GM19043 (cell line): ENCODE data around the gene LRRIQ3.
"Not testable (repeated sequence)": the region's sequence is repeated elsewhere in the genome, so short reads cannot be mapped to it uniquely, and the experiment has no call there.

Experiments
- ATAC-seq: cut with Tn5 transposase; IDR thresholded peaks from one replicate; pipeline ENCODE4 v1.9.1; 2021; ENCODE audit warnings: low read depth; ENCODE audit not compliant: unreplicated experiment

LRRIQ3 gene

GRCh38 chr1:74197657-74198552 lies at the start of gene LRRIQ3, which contains the start of gene FPGT:
Gene LRRIQ3 (minus strand): TSS chr1:74198176. CDS start chr1:74183684, 14,492 bp downstream.
Gene FPGT (plus strand): TSS chr1:74198242. CDS start chr1:74198279, 37 bp downstream.
- peak; percentile 95 for ATAC-seq

- ATAC-seq: no peak
Measured at GRCh38 chr1:74246315-74246714, 48.3 kb upstream of the LRRIQ3 start.

DNA sequence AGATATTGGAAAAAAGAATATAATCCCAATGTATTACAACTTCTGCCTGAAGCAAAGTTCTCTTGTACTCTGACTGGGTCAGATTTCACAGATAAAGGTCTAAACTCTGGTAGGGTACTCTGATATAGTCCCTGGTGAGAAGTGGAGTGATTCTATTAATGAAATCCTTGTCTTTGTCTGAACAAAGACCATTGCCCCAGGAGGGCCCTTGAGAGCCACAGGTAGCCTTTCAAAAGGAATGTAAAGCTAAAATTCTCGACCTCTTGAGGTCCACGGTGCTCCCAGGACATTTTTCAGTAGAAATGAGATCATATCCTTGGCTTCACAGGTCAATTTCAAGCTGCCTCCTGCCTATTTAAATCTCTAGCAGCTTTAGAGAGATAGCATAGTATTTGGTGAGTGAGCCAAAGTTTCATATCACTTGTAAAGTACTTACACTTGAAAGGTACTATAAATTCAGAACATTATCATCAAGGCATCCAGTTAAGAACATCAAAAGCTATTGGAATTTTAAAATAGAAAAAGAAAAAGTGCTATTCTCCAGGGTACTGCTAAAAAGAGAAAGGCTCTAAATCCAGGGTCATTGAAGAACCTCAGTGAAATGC lies 47.3 kb upstream of the LRRIQ3 start:
- ATAC-seq: no peak

- ATAC-seq: no peak
Measured at GRCh38 chr1:74237787-74238186, 39.8 kb upstream of the LRRIQ3 start.

DNA sequence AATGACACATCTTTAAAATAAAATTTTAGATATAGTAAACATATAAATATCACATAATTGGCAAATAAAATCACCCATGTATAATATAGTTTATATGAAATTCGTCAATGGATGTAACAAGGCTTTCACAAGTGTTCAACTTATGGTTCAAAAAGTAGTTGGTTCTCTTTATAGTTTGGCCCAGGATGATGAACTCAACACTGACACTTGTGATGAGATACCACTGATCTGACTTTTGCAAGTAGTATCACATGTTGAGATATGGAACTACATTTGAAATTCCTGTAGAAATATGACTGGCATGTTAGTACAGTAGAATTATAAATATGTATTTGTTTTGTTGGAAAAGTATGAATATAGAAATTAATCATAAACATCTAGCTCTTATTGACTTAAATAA lies 39.1 kb upstream of the LRRIQ3 start:
- ATAC-seq: no peak

DNA sequence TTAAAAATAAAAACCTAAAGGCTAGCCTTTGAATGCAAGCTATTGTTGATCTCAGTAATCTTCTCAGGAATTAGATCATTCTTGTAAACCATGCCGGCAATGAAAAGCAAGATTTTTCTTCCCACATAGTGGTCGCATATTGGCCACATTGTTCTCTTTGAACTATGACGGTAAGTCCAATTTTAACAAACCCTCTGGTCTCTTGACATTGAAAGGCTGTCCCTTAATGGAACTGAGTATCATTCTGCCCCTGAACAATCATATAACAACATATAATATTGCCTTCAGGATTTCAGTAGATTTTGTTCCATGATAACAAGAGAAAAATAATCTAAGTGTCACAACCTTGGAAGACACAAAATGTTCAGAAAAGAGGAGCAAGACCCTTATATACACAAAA lies 38.5 kb upstream of the LRRIQ3 start:
- no peak for ATAC-seq

GRCh38 chr1:74235153-74235552 lies 37.2 kb upstream of the LRRIQ3 start, which contains the start of gene TNNI3K:
Gene TNNI3K (plus strand): TSS chr1:74235387. CDS start chr1:74235452, 65 bp downstream.
- ATAC-seq: no peak

DNA sequence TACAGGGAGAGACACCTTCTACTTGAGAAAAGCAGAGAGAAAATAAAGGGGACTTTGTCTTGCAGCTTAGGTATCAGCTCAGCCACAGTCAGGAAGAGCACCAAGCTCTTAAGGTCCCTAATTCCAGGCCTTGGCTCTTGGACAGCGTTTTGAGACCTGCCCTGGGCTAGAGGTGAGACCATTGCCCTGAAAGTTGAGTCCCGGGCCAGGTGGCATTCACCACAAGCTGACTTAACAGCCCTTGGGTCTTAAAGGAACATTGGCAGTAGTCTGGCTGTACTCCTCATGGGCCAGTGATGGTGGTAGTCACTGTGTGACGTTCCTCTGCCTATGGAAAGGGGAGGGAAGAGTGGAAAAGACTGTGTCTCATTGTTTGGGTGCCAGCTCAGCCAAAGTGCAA lies 25.5 kb upstream of the LRRIQ3 start:
- no peak for ATAC-seq

GRCh38 chr1:74222701-74223100 lies 24.7 kb upstream of the LRRIQ3 start:
- ATAC-seq: no peak

DNA sequence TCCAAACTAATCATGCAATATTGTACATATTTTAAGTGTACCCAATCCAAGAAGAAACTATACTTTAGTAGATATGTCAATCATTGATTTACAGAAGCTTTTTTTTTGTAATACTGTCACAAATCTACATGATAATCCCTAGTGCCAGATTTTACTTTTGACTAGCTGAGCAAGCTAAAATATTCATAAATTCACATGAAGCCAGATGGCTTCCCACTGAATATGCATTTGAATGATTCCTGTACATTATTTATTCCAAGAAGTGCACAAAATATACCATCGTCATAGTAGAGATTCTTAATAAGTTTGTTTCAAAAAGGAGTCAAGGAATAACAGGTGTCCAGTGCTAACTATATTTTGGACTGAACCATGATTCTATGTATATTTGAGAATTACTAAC lies 17.3 kb upstream of the LRRIQ3 start:
- ATAC-seq: no peak

DNA sequence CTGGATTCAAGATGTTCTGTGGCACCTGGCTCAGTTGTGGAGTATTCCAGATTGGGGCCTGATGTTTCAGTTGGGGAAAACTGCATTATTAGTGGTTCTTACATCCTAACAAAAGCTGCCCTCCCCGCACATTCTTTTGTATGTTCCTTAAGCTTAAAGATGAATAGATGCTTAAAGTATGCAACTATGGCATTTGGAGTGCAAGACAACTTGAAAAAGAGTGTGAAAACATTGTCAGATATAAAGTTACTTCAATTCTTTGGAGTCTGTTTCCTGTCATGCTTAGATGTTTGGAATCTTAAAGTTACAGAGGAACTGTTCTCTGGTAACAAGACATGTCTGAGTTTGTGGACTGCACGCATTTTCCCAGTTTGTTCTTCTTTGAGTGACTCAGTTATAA lies 7.3 kb upstream of the LRRIQ3 start:
- no peak for ATAC-seq

- no peak for ATAC-seq
Measured at GRCh38 chr1:74199504-74199903, 1.5 kb upstream of the LRRIQ3 start.

DNA sequence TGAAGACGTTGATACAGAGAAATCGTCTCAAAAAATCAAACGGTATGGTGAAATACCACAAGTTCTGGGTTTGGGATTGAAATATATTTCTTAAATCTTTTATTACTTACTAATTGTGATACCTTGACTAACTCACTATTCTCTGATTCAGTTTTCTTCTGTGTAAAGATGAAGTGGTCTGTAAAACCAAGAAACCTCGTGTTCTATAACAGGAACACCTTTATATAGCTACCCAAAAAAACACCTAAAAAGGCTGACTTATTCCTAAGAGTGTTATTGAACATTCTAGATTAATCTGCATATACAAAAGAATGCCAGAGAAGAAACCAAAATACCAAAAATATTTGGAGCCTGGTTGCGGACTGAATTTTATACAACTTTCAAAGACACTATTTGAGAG lies 721 bp downstream of the LRRIQ3 start:
- no peak for ATAC-seq

DNA sequence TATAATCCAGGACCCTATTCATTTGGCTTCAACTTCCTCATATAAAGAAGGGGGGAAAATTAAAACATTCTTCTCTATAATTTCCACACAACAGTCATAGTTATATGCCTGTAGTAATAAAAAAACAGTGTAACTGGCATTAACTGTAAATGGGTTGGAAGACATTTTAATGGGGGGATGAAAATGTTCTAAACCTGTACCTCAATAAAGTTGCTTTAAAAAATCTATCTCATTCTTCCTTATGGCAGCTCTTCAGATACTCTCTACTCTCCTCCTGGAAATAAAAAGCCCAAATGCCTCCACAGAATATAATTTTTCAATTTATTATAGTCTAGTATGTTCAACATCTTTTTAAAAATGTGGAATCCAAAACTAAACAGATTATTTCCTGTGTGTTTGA lies 2.6 kb downstream of the LRRIQ3 start:
- no peak for ATAC-seq

DNA sequence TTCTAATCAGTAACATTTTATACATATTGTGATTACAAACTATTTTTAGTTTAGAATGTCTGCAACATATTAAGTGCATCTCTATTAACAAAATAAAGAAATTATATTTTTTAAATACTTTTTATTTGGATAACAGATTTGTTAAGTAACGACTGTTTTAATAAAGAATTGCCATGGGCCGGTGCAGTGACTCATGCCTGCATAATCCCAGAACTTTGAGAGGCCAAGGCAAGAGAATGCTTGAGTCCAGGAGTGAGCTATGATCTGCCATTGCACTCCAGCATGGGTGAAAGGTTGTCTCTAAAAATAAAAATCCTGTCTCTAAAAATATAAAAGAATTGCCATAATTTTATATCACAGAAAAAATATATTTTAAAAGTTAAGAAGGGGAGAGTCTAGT lies 4.1 kb downstream of the LRRIQ3 start:
- ATAC-seq: no peak

DNA sequence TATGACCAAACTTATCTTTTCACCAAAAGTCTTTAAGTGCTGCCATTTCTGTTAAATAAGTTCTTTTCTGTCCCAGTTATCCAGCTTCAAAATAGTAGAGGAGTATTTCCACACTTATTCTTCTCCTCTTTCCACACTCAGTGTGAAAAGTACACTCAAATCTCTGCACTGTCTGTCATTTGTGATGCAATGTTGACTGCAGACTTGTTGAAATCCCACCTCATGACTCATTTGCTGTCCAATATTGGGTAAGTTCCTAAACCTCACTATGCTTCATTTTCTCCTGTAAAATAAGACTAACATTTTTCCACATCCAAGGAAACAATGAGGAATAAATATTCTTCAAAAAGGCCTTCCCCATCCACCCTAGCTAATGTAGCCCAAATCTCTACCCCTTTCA lies 17.5 kb downstream of the LRRIQ3 start:
- no peak for ATAC-seq

- ATAC-seq: not testable (repeated sequence)
Measured at GRCh38 chr1:74174423-74174822, 23.6 kb downstream of the LRRIQ3 start.

DNA sequence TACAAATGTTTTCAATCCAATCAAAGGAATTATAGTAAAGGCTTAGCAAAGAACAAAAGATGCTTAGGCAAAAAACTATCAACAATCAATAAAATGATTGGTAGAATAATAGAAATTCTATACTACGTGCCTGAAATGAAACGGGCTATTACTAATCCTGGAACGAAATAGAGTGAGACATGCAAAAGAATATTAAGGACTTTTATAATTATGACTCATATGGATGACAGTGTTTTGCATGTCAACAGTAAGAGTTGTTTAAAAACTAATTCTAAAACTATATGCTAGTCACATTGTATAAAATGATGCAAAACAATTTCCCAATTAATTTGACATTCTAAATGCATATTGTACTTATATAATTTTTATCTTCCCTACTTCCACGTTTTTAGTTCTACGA lies 35.6 kb downstream of the LRRIQ3 start:
- ATAC-seq: no peak

DNA sequence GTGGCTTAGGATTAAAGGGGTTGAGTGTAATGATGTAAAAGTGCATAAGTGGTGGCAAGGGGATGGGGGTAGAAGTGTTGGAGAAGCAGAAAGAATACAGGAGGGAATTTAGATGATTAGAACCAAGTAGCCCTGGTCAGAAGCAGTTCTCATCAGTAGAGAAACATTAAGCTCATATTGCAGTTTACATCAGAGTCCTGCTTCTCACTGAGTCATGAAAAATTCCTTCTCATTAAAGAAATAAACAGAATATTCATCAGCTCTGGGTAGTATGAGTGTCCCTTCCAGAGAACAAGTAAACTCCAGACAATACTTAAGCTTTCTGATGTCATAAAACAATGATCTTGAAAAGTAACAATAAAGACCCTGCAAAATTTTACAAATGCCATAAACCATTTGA lies 36.5 kb downstream of the LRRIQ3 start:
- no peak for ATAC-seq

DNA sequence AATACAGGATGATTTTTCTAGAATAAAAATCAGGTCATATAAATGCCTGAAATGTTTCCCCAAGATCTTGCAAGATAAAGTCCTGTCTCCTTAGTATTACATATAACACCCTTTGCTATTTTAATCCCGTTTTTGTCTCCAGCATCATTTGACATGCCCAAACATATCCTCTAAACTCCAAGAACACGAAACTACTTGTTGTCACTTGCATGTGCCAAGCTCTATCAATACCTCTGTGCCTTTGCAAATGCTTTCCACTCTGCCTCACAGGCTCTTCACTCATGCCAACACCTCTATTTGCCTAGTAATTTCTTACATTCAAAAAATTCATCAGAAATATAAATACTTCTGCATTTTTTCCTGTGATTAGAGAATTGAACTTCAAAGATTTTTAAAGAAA lies 37.9 kb downstream of the LRRIQ3 start:
- ATAC-seq: no peak

GRCh38 chr1:74145086-74145485 lies 52.9 kb downstream of the LRRIQ3 start:
- no peak for ATAC-seq

- not testable (repeated sequence) for ATAC-seq
Measured at GRCh38 chr1:74117370-74117769, 80.6 kb downstream of the LRRIQ3 start.
